NT2/D1 (cell line): ENCODE measurements around the gene TMC4.

Source experiments
- SUZ12 ChIP-seq: IDR thresholded peaks from 2 replicates; pipeline ENCODE4 v1.6.1; 2011; ENCODE audit not compliant: insufficient read length, insufficient read depth; ENCODE audit errors: extremely low read depth
- YY1 ChIP-seq: IDR thresholded peaks from 2 replicates; pipeline ENCODE4 v1.6.1; 2011; ENCODE audit not compliant: insufficient read length, insufficient read depth
- ZNF274 ChIP-seq: IDR thresholded peaks from 2 replicates; pipeline ENCODE4 v1.6.1; 2011; ENCODE audit warnings: mild to moderate bottlenecking, low read depth, low read length

- TF ChIP-seq YY1 (no peak), SUZ12 (no peak), ZNF274 (no peak)
Measured at GRCh38 chr19:54209058-54209810, 36.3 kb upstream of the TMC4 start.
